T-cell (primary cell): ENCODE measurements around the gene SMARCA4. TPM values are rescaled to one million over a fixed set of nuclear protein-coding genes. Genes with fewer than 3 reads are reported as not detected.

Experiments used
- ATAC-seq, 4 experiments: fragments of 200-7000 bp in 3 of 4; fragments of 150-1000 bp in 1 of 4; cut with Tn5 transposase; replicated peaks in 1 of 4; 1 replicate in 3 of 4; 2 replicates in 1 of 4; pipeline ENCODE4 v1.10.0; 2021; ENCODE audit warnings: moderate library complexity in 3 of 4, mild to moderate bottlenecking in 2 of 4, moderate number of reproducible peaks in 1 of 4
- CTCF ChIA-PET, 2 donors: fragments of 300-600 bp; sonication (Branson Sonifier 250); formaldehyde crosslinking; loops; one replicate each; lab custom pipeline; 2022; ENCODE audit warnings: antibody characterized with exemption in 2 of 2; lab: Charles Lee
- POLR2A ChIA-PET, 2 donors: fragments of 300-600 bp; sonication (Branson Sonifier 250); formaldehyde crosslinking; loops; one replicate each; lab custom pipeline; 2022; ENCODE audit warnings: antibody characterized with exemption in 2 of 2; lab: Charles Lee
- DNase-seq, 35 experiments: peaks; one replicate each; pipeline versions ENCODE4 v3.0.0 to v3.0.0-alpha.2; 2013 to 2023
- H3K27ac ChIP-seq: one replicate; pipeline ENCODE4 v1.5.1; 2013; ENCODE audit warnings: low read length
- H3K27me3 ChIP-seq, 2 experiments: replicated peaks in 1 of 2; 1 replicate in 1 of 2; 2 replicates in 1 of 2; pipeline versions ENCODE4 v1.6.1 to v1.7.0; 2013; ENCODE audit warnings: low read length in 1 of 2, mixed read lengths in 1 of 2; ENCODE audit not compliant: control insufficient read depth in 2 of 2, insufficient read depth in 2 of 2; ENCODE audit errors: extremely low read depth in 1 of 2
- H3K36me3 ChIP-seq, 2 donors: 1 replicate in 1 of 2; 2 replicates in 1 of 2; pipeline versions ENCODE4 v1.6.1 to v1.7.0; 2013; ENCODE audit warnings: low read length in 1 of 2; ENCODE audit not compliant: control insufficient read depth in 2 of 2, insufficient read depth in 1 of 2; ENCODE audit errors: extremely low read depth in 1 of 2
- H3K4me1 ChIP-seq, 2 experiments: 1 replicate in 1 of 2; 2 replicates in 1 of 2; pipeline versions ENCODE4 v1.6.1 to v1.7.0; 2013; ENCODE audit warnings: low read length in 2 of 2, mixed read lengths in 1 of 2; ENCODE audit not compliant: insufficient read depth in 2 of 2, control insufficient read depth in 1 of 2; ENCODE audit errors: extremely low read depth in 1 of 2
- H3K4me3 ChIP-seq, 2 donors: 1 replicate in 1 of 2; 2 replicates in 1 of 2; pipeline versions ENCODE4 v1.5.1 to v1.7.0; 2013; ENCODE audit warnings: mild to moderate bottlenecking in 2 of 2, low read length in 1 of 2, moderate library complexity in 1 of 2; ENCODE audit not compliant: control insufficient read depth in 1 of 2; ENCODE audit errors: extremely low read depth in 1 of 2
- H3K9me3 ChIP-seq: 2 replicates; pipeline ENCODE4 v1.7.0; 2013
- H3K27ac Mint-ChIP-seq, 2 donors: one replicate each; pipeline ENCODE4 v1.8.0; 2020 to 2021; ENCODE audit warnings: mild to moderate bottlenecking in 2 of 2, mixed read lengths in 2 of 2
- H3K27me3 Mint-ChIP-seq, 2 donors: one replicate each; pipeline ENCODE4 v1.8.0; 2021 to 2022; ENCODE audit warnings: mixed read lengths in 2 of 2
- H3K36me3 Mint-ChIP-seq: one replicate; pipeline ENCODE4 v1.8.0; 2021; ENCODE audit warnings: mixed read lengths
- H3K4me1 Mint-ChIP-seq, 3 donors: one replicate each; pipeline ENCODE4 v1.8.0; 2020 to 2022; ENCODE audit warnings: mixed read lengths in 3 of 3, mild to moderate bottlenecking in 1 of 3
- H3K4me3 Mint-ChIP-seq, 3 donors: one replicate each; pipeline ENCODE4 v1.8.0; 2020 to 2022; ENCODE audit warnings: mild to moderate bottlenecking in 3 of 3, mixed read lengths in 3 of 3, moderate library complexity in 3 of 3
- H3K9me3 Mint-ChIP-seq, 3 donors: one replicate each; pipeline ENCODE4 v1.8.0; 2020 to 2022; ENCODE audit warnings: mixed read lengths in 3 of 3
- WGBS: methylation state at CpG from one replicate; pipeline ENCODE4 v1.1.5; 2013; ENCODE audit warnings: missing lambda C conversion rate; ENCODE audit not compliant: insufficient coverage; 5-methylcytosine and 5-hydroxymethylcytosine counted together
- total RNA-seq, 35 experiments: library from RNA in 6 of 35; stranded (reverse) in 6 of 35; fragments of 120-200 nt in 1 of 35; gene quantifications; one replicate each; pipeline versions ENCODE4 v1.2.1 to v1.2.4 and lab custom pipeline; 2013 to 2026

SMARCA4 gene
- total RNA-seq, 5 donors from 2014 or later (not counting 1 experiment from before 2014, with no cell fraction given), result 93.4 to 114 (median 109) TPM

- H3K4me1 ChIP-seq, result no peaks in the 10 kb centered on the region
- ChIA-PET POLR2A (no interaction called here), CTCF (interaction anchor here in 1 of 2 donors (0.6 kb wide), 1 partner anchor 1979 kb away, joined by 3 read pairs; no protein-coding TSS in a partner anchor)
- no peak overlapping the region for H3K4me3 ChIP-seq
- H3K9me3 ChIP-seq, result no peaks in the 10 kb centered on the region
- no peak overlapping the region for H3K27ac ChIP-seq
- no peak for ATAC-seq
- peaks cover 35% of the 10 kb centered on the region for H3K36me3 Mint-ChIP-seq
- H3K27me3 ChIP-seq, result no peaks in the 10 kb centered on the region
- H3K4me3 Mint-ChIP-seq, result no peak overlapping the region
- 82% methylated on average over 6 of the region's 6 CpGs for WGBS
- H3K36me3 ChIP-seq, result peaks cover 23 to 60% of the 10 kb centered on the region in 2 donors
- no peaks in the 10 kb centered on the region for H3K27me3 Mint-ChIP-seq
- no peak overlapping the region for H3K27ac Mint-ChIP-seq
- DNase-seq, result no peak
- no peaks in the 10 kb centered on the region for H3K9me3 Mint-ChIP-seq
- no peaks in the 10 kb centered on the region for H3K4me1 Mint-ChIP-seq
These were observed 37.3 kb downstream of the SMARCA4 start for GRCh38 chr19:10998045-10998533.

- Mint-ChIP-seq H3K4me3 (no peak overlapping the region), H3K36me3 (peaks cover 41% of the 10 kb centered on the region), H3K9me3 (no peaks in the 10 kb centered on the region), H3K27ac (no peak overlapping the region), H3K4me1 (no peaks in the 10 kb centered on the region), H3K27me3 (no peaks in the 10 kb centered on the region)
- Histone ChIP-seq H3K36me3 (peaks cover 27 to 58% of the 10 kb centered on the region in 2 donors), H3K9me3 (no peaks in the 10 kb centered on the region), H3K4me3 (no peak overlapping the region), H3K4me1 (no peaks in the 10 kb centered on the region), H3K27ac (no peak overlapping the region), H3K27me3 (no peaks in the 10 kb centered on the region)
- CTCF ChIA-PET, result interaction anchor here in 1 of 2 donors (0.6 kb wide), 1 partner anchor 1979 kb away, joined by 3 read pairs; no protein-coding TSS in a partner anchor
- 100% methylated on average over 1 of the region's 7 CpGs for WGBS
- POLR2A ChIA-PET, result no interaction called here
- DNase-seq (no peak), ATAC-seq (no peak)
These were observed 37.8 kb downstream of the SMARCA4 start for GRCh38 chr19:10998666-10999065.

GRCh38 chr19:11005521-11005920, 44.7 kb downstream of the SMARCA4 start:
- no peaks in the 10 kb centered on the region for H3K4me1 Mint-ChIP-seq
- ChIA-PET POLR2A (interaction anchor here in 1 of 2 donors (0.6 kb wide), 1 partner anchor 408 kb away, joined by 9 read pairs; no protein-coding TSS in a partner anchor), CTCF (interaction anchor here in 1 of 2 donors (0.5 kb wide), 1 partner anchor 533 kb away, joined by 4 read pairs; no protein-coding TSS in a partner anchor)
- Histone ChIP-seq H3K27me3 (no peaks in the 10 kb centered on the region), H3K4me3 (no peak overlapping the region), H3K36me3 (peaks cover 20 to 37% of the 10 kb centered on the region in 2 donors), H3K9me3 (no peaks in the 10 kb centered on the region), H3K4me1 (no peaks in the 10 kb centered on the region), H3K27ac (no peak overlapping the region)
- no peaks in the 10 kb centered on the region for H3K27me3 Mint-ChIP-seq
- DNase-seq, result no peak
- no peaks in the 10 kb centered on the region for H3K9me3 Mint-ChIP-seq
- no peak for ATAC-seq
- WGBS, result 100% methylated on average over 3 of the region's 5 CpGs
- peak overlapping the region in 1 of 2 donors; percentile 49 for H3K27ac Mint-ChIP-seq
- peaks cover 53% of the 10 kb centered on the region for H3K36me3 Mint-ChIP-seq
- H3K4me3 Mint-ChIP-seq, result no peak overlapping the region

- H3K4me3 Mint-ChIP-seq, result no peak overlapping the region
- Histone ChIP-seq H3K36me3 (peaks cover 28 to 55% of the 10 kb centered on the region in 2 donors), H3K4me3 (no peak overlapping the region), H3K27ac (no peak overlapping the region), H3K4me1 (no peaks in the 10 kb centered on the region), H3K27me3 (no peaks in the 10 kb centered on the region), H3K9me3 (no peaks in the 10 kb centered on the region)
- H3K27ac Mint-ChIP-seq, result no peak overlapping the region
- no peaks in the 10 kb centered on the region for H3K4me1 Mint-ChIP-seq
- H3K9me3 Mint-ChIP-seq, result no peaks in the 10 kb centered on the region
- ChIA-PET POLR2A (no interaction called here), CTCF (no interaction called here)
- DNase-seq, result no peak
- peaks cover 59% of the 10 kb centered on the region for H3K36me3 Mint-ChIP-seq
- ATAC-seq, result no peak
- no peaks in the 10 kb centered on the region for H3K27me3 Mint-ChIP-seq
- WGBS, result no CpG with 5 or more reads among the region's 5 CpGs
These were observed 46.6 kb downstream of the SMARCA4 start for GRCh38 chr19:11007385-11007784.

- Histone ChIP-seq H3K4me1 (no peaks in the 10 kb centered on the region), H3K27ac (no peak overlapping the region), H3K27me3 (no peaks in the 10 kb centered on the region), H3K36me3 (peaks cover 29 to 59% of the 10 kb centered on the region in 2 donors), H3K9me3 (no peaks in the 10 kb centered on the region), H3K4me3 (no peak overlapping the region)
- Mint-ChIP-seq H3K27ac (peak overlapping the region in 1 of 2 donors; percentile 7), H3K36me3 (peaks cover 63% of the 10 kb centered on the region), H3K4me3 (no peak overlapping the region), H3K9me3 (no peaks in the 10 kb centered on the region), H3K4me1 (no peaks in the 10 kb centered on the region), H3K27me3 (no peaks in the 10 kb centered on the region)
- DNase-seq (no peak), ATAC-seq (no peak)
- WGBS, result 100% methylated on average over 2 of the region's 14 CpGs
- ChIA-PET CTCF (no interaction called here), POLR2A (no interaction called here)
These were observed 47.2 kb downstream of the SMARCA4 start for GRCh38 chr19:11007962-11008532.

- H3K36me3 ChIP-seq, result peaks cover 24 to 65% of the 10 kb centered on the region in 2 donors
- H3K4me1 ChIP-seq, result no peaks in the 10 kb centered on the region
- no peaks in the 10 kb centered on the region for H3K27me3 ChIP-seq
- H3K27me3 Mint-ChIP-seq, result no peaks in the 10 kb centered on the region
- no peaks in the 10 kb centered on the region for H3K4me1 Mint-ChIP-seq
- no peak overlapping the region for H3K27ac ChIP-seq
- no peaks in the 10 kb centered on the region for H3K9me3 ChIP-seq
- WGBS, result 100% methylated on average over 9 of the region's 9 CpGs
- no peak overlapping the region for H3K27ac Mint-ChIP-seq
- no peak overlapping the region for H3K4me3 Mint-ChIP-seq
- no peaks in the 10 kb centered on the region for H3K9me3 Mint-ChIP-seq
- no peak for DNase-seq
- H3K4me3 ChIP-seq, result no peak overlapping the region
- CTCF ChIA-PET, result no interaction called here
- H3K36me3 Mint-ChIP-seq, result peaks cover 60% of the 10 kb centered on the region
- POLR2A ChIA-PET, result no interaction called here
- no peak for ATAC-seq
These were observed 49.2 kb downstream of the SMARCA4 start for GRCh38 chr19:11010041-11010440.
